ENCODE data around the gene VAT1L.

The VAT1L gene

GRCh38 chr16:77882358-77882757 is 94.0 kb downstream of the VAT1L start:
- intact Hi-C loops (cut with micrococcal nuclease), result no loop called here
- Mint-ChIP-seq H3K9me3 (no peaks in the 10 kb centered on the region), H3K4me1 (ENCODE audit: low read depth) (no peaks in the 10 kb centered on the region), H3K4me3 (no peak overlapping the region), H3K27ac (no peak overlapping the region), H3K27me3 (peaks cover 11% of the 10 kb centered on the region), H3K36me3 (ENCODE audit: low read depth) (no peaks in the 10 kb centered on the region)

- Mint-ChIP-seq H3K27me3 (peaks cover 10% of the 10 kb centered on the region), H3K4me1 (ENCODE audit: low read depth) (peaks cover 8% of the 10 kb centered on the region), H3K36me3 (ENCODE audit: low read depth) (no peaks in the 10 kb centered on the region), H3K4me3 (no peak overlapping the region), H3K27ac (no peak overlapping the region), H3K9me3 (no peaks in the 10 kb centered on the region)
- intact Hi-C loops (cut with micrococcal nuclease), result no loop called here
Observed at GRCh38 chr16:77885571-77886295, 97.4 kb downstream of the VAT1L start.

GRCh38 chr16:77888871-77889270 is 100.5 kb downstream of the VAT1L start:
- Mint-ChIP-seq H3K27me3 (peaks cover 7% of the 10 kb centered on the region), H3K4me1 (ENCODE audit: low read depth) (peaks cover 8% of the 10 kb centered on the region), H3K36me3 (ENCODE audit: low read depth) (no peaks in the 10 kb centered on the region), H3K27ac (no peak overlapping the region), H3K4me3 (no peak overlapping the region), H3K9me3 (no peaks in the 10 kb centered on the region)
- intact Hi-C loops (cut with micrococcal nuclease), result no loop called here

- no peaks in the 10 kb centered on the region for H3K36me3 Mint-ChIP-seq (ENCODE audit: low read depth)
Observed at GRCh38 chr16:77890075-77890474, 101.7 kb downstream of the VAT1L start.

GRCh38 chr16:77894162-77894561 is 105.8 kb downstream of the VAT1L start:
- Mint-ChIP-seq H3K4me3 (no peak overlapping the region), H3K36me3 (ENCODE audit: low read depth) (no peaks in the 10 kb centered on the region), H3K9me3 (no peaks in the 10 kb centered on the region), H3K4me1 (ENCODE audit: low read depth) (peaks cover 8% of the 10 kb centered on the region), H3K27ac (no peak overlapping the region), H3K27me3 (no peaks in the 10 kb centered on the region)
- intact Hi-C loops (cut with micrococcal nuclease), result no loop called here

More at GRCh38 chr16:77890075-77890474, 101.7 kb downstream of the VAT1L start:
- Mint-ChIP-seq H3K27me3 (peaks cover 7% of the 10 kb centered on the region), H3K9me3 (no peaks in the 10 kb centered on the region), H3K27ac (no peak overlapping the region), H3K4me3 (no peak overlapping the region), H3K4me1 (ENCODE audit: low read depth) (peaks cover 8% of the 10 kb centered on the region)
- intact Hi-C loops (cut with micrococcal nuclease), result no loop called here

- Mint-ChIP-seq H3K4me3 (no peak overlapping the region), H3K27ac (no peak overlapping the region), H3K27me3 (no peaks in the 10 kb centered on the region), H3K36me3 (ENCODE audit: low read depth) (no peaks in the 10 kb centered on the region), H3K4me1 (ENCODE audit: low read depth) (no peaks in the 10 kb centered on the region), H3K9me3 (no peaks in the 10 kb centered on the region)
- intact Hi-C loops (cut with micrococcal nuclease), result no loop called here
Observed at GRCh38 chr16:77895962-77896361, 107.6 kb downstream of the VAT1L start.

- intact Hi-C loops (cut with micrococcal nuclease), result no loop called here
- Mint-ChIP-seq H3K4me1 (ENCODE audit: low read depth) (no peaks in the 10 kb centered on the region), H3K9me3 (no peaks in the 10 kb centered on the region), H3K27me3 (no peaks in the 10 kb centered on the region), H3K36me3 (ENCODE audit: low read depth) (no peaks in the 10 kb centered on the region), H3K27ac (no peak overlapping the region), H3K4me3 (no peak overlapping the region)
Observed at GRCh38 chr16:77896415-77897128, 108.2 kb downstream of the VAT1L start.

- Mint-ChIP-seq H3K4me3 (no peak overlapping the region), H3K4me1 (ENCODE audit: low read depth) (no peaks in the 10 kb centered on the region), H3K9me3 (no peaks in the 10 kb centered on the region), H3K27ac (no peak overlapping the region), H3K27me3 (no peaks in the 10 kb centered on the region), H3K36me3 (ENCODE audit: low read depth) (no peaks in the 10 kb centered on the region)
- intact Hi-C loops (cut with micrococcal nuclease), result no loop called here
Observed at GRCh38 chr16:77897129-77897437, 108.7 kb downstream of the VAT1L start.

GRCh38 chr16:77897831-77898605 is 109.7 kb downstream of the VAT1L start:
- H3K27ac Mint-ChIP-seq, result no peak overlapping the region
- H3K27me3 Mint-ChIP-seq, result no peaks in the 10 kb centered on the region
- H3K4me3 Mint-ChIP-seq, result no peak overlapping the region
- no peaks in the 10 kb centered on the region for H3K9me3 Mint-ChIP-seq
- H3K4me1 Mint-ChIP-seq (ENCODE audit: low read depth), result no peaks in the 10 kb centered on the region
- no peaks in the 10 kb centered on the region for H3K36me3 Mint-ChIP-seq (ENCODE audit: low read depth)
- intact Hi-C loops (cut with micrococcal nuclease), result no loop called here

- intact Hi-C loops (cut with micrococcal nuclease), result no loop called here
- no peak overlapping the region for H3K4me3 Mint-ChIP-seq
- H3K4me1 Mint-ChIP-seq (ENCODE audit: low read depth), result no peaks in the 10 kb centered on the region
- H3K9me3 Mint-ChIP-seq, result no peaks in the 10 kb centered on the region
- H3K27ac Mint-ChIP-seq, result no peak overlapping the region
- no peaks in the 10 kb centered on the region for H3K27me3 Mint-ChIP-seq
- no peaks in the 10 kb centered on the region for H3K36me3 Mint-ChIP-seq (ENCODE audit: low read depth)
Observed at GRCh38 chr16:77898671-77899211, 110.4 kb downstream of the VAT1L start.

- intact Hi-C loops (cut with micrococcal nuclease), result no loop called here
- H3K36me3 Mint-ChIP-seq (ENCODE audit: low read depth), result no peaks in the 10 kb centered on the region
- H3K4me1 Mint-ChIP-seq (ENCODE audit: low read depth), result no peaks in the 10 kb centered on the region
- no peaks in the 10 kb centered on the region for H3K27me3 Mint-ChIP-seq
- H3K27ac Mint-ChIP-seq, result no peak overlapping the region
- H3K4me3 Mint-ChIP-seq, result no peak overlapping the region
- no peaks in the 10 kb centered on the region for H3K9me3 Mint-ChIP-seq
Observed at GRCh38 chr16:77899416-77899815, 111.1 kb downstream of the VAT1L start.

- H3K36me3 Mint-ChIP-seq (ENCODE audit: low read depth), result no peaks in the 10 kb centered on the region
- no peaks in the 10 kb centered on the region for H3K27me3 Mint-ChIP-seq
- H3K4me3 Mint-ChIP-seq, result no peak overlapping the region
- intact Hi-C loops (cut with micrococcal nuclease), result no loop called here
- no peaks in the 10 kb centered on the region for H3K4me1 Mint-ChIP-seq (ENCODE audit: low read depth)
- H3K9me3 Mint-ChIP-seq, result no peaks in the 10 kb centered on the region
- H3K27ac Mint-ChIP-seq, result no peak overlapping the region
Observed at GRCh38 chr16:77905374-77905920, 117.1 kb downstream of the VAT1L start.

GRCh38 chr16:77910021-77910420 is 121.7 kb downstream of the VAT1L start:
- H3K4me3 Mint-ChIP-seq, result no peak overlapping the region
- H3K4me1 Mint-ChIP-seq (ENCODE audit: low read depth), result no peaks in the 10 kb centered on the region
- no peak overlapping the region for H3K27ac Mint-ChIP-seq
- intact Hi-C loops (cut with micrococcal nuclease), result no loop called here
- H3K36me3 Mint-ChIP-seq (ENCODE audit: low read depth), result no peaks in the 10 kb centered on the region
- H3K9me3 Mint-ChIP-seq, result no peaks in the 10 kb centered on the region
- no peaks in the 10 kb centered on the region for H3K27me3 Mint-ChIP-seq

- no peaks in the 10 kb centered on the region for H3K4me1 Mint-ChIP-seq (ENCODE audit: low read depth)
- H3K9me3 Mint-ChIP-seq, result no peaks in the 10 kb centered on the region
- H3K27ac Mint-ChIP-seq, result no peak overlapping the region
- intact Hi-C loops (cut with micrococcal nuclease), result no loop called here
- H3K36me3 Mint-ChIP-seq (ENCODE audit: low read depth), result no peaks in the 10 kb centered on the region
- no peaks in the 10 kb centered on the region for H3K27me3 Mint-ChIP-seq
- no peak overlapping the region for H3K4me3 Mint-ChIP-seq
Observed at GRCh38 chr16:77912617-77913016, 124.3 kb downstream of the VAT1L start.

All from dendritic cell treated with granulocyte-macrophage colony-stimulating factor and Interleukin-4, amounts not matched to agents 40 ng/mL and 50 ng/mL, for 4 days (primary cell).